ENCODE measurements around the gene TPK1. TPM values are rescaled to one million over a fixed set of nuclear protein-coding genes. Genes with fewer than 3 reads are reported as not detected.

TPK1 gene
- total and polyA plus RNA-seq, 4 donors = 5.3 to 16.8 (median 15.9) TPM

DNA sequence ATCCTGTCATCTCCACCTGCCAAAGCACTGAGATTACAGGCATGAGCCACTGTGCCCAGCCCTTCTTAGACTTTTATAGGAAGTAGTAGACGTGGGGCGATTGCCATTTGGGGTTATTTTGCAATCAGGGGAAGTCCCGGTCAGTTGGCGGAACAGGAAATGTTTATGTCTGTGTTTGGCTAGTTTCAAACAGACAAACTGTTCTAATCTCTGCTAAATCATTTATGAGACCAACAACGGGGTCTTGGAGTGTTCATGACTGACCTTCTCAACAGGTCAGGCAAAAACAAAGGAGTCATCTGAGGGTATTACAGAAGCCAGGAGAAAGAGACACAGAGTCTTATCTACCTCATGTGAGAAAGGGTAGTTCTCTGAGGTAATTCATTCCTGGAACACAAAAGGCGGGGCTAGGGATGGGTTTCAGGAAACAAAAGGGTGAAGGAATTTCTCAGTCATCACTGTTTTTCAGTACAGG lies 6.6 kb upstream of the TPK1 start:
- 9 to 13% methylated on average over 6 of the region's 6 CpGs for WGBS, 2 donors
- no peaks in the 10 kb centered on the region for H3K36me3 ChIP-seq (ENCODE audit: control insufficient read depth in 4 of 4, insufficient read depth in 4 of 4, low read length in 4 of 4)
- H3K9ac ChIP-seq (ENCODE audit: insufficient read depth in 1 of 2, low read length in 2 of 2) = no peak overlapping the region
- peaks cover 0 to 4% (median 0%) of the 10 kb centered on the region in 5 donors for H3K4me1 ChIP-seq (ENCODE audit: control insufficient read depth in 5 of 5, insufficient read depth in 5 of 5, low read length in 5 of 5)
- DNase-seq (peak; percentile 31 to 44 (median 43)), ATAC-seq (ENCODE audit: insufficient read depth, low FRiP score) (peak; percentile 92)
- no peak for TF ChIP-seq CTCF (IDR thresholded peaks at IDR 0.05; ENCODE audit: control extremely low read depth, extremely low read depth)
- H3K27ac ChIP-seq (ENCODE audit: low read depth in 1 of 2, low read length in 1 of 2) = peak overlapping the region in 1 of 2 donors; percentile 88
- peaks cover 0 to 2% (median 0%) of the 10 kb centered on the region in 4 donors for H3K9me3 ChIP-seq (ENCODE audit: control insufficient read depth in 4 of 4, insufficient read depth in 3 of 4, low read length in 3 of 4)
- H3K4me3 ChIP-seq = no peak overlapping the region
- H3K27me3 ChIP-seq (ENCODE audit: control insufficient read depth in 3 of 3, insufficient read depth in 3 of 3, low read length in 2 of 3) = no peaks in the 10 kb centered on the region

- Histone ChIP-seq H3K9ac (ENCODE audit: insufficient read depth in 1 of 2, low read length in 2 of 2) (no peak overlapping the region), H3K4me3 (no peak overlapping the region), H3K9me3 (ENCODE audit: control insufficient read depth in 4 of 4, insufficient read depth in 3 of 4, low read length in 3 of 4) (peaks cover 0 to 2% (median 1%) of the 10 kb centered on the region in 4 donors), H3K27ac (ENCODE audit: low read depth in 1 of 2, low read length in 1 of 2) (peak overlapping the region; percentile 95 to 100), H3K27me3 (ENCODE audit: control insufficient read depth in 3 of 3, insufficient read depth in 3 of 3, low read length in 2 of 3) (no peaks in the 10 kb centered on the region), H3K4me1 (ENCODE audit: control insufficient read depth in 5 of 5, insufficient read depth in 5 of 5, low read length in 5 of 5) (peaks cover 0 to 3% (median 0%) of the 10 kb centered on the region in 5 donors), H3K36me3 (ENCODE audit: control insufficient read depth in 4 of 4, insufficient read depth in 4 of 4, low read length in 4 of 4) (no peaks in the 10 kb centered on the region)
- ATAC-seq (ENCODE audit: insufficient read depth, low FRiP score) = no peak
- WGBS, 2 donors = 97% methylated on average over 12 of the region's 12 CpGs
- TF ChIP-seq CTCF (IDR thresholded peaks at IDR 0.05; ENCODE audit: control extremely low read depth, extremely low read depth) = no peak
- DNase-seq = no peak
These were observed 641 bp upstream of the TPK1 start for GRCh38 chr7:144836545-144836842.

DNA sequence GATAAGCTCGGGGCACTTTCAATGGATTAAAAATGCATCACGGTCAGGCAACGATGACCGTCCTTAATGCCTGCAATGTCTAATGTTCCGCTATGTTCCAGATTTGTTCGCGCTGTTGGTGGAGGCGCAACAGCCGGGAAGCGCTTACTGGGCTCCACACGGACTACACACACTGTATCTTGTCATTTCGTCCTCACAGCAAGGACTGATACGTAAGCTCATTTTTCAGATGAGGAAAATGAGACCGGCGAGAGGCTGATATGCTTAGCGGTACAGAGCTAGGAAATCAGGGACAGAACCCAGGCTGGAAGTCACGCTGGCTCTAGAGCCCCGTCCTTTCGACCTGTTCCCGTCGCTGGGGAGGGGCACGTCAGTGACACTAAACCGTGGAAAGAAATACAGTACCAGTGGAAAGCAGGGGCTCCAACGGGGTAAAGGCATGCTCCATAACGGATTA lies 670 bp downstream of the TPK1 start:
- no peak for TF ChIP-seq CTCF (IDR thresholded peaks at IDR 0.05; ENCODE audit: control extremely low read depth, extremely low read depth)
- Histone ChIP-seq H3K27me3 (ENCODE audit: control insufficient read depth in 3 of 3, insufficient read depth in 3 of 3, low read length in 2 of 3) (no peaks in the 10 kb centered on the region), H3K36me3 (ENCODE audit: control insufficient read depth in 4 of 4, insufficient read depth in 4 of 4, low read length in 4 of 4) (no peaks in the 10 kb centered on the region), H3K4me1 (ENCODE audit: control insufficient read depth in 5 of 5, insufficient read depth in 5 of 5, low read length in 5 of 5) (peaks cover 0 to 3% (median 0%) of the 10 kb centered on the region in 5 donors), H3K4me3 (peak overlapping the region; percentile 60), H3K9me3 (ENCODE audit: control insufficient read depth in 4 of 4, insufficient read depth in 3 of 4, low read length in 3 of 4) (peaks cover 0 to 2% (median 1%) of the 10 kb centered on the region in 4 donors), H3K9ac (ENCODE audit: insufficient read depth in 1 of 2, low read length in 2 of 2) (peak overlapping the region; percentile 65 to 85), H3K27ac (ENCODE audit: low read depth in 1 of 2, low read length in 1 of 2) (peak overlapping the region; percentile 95 to 100)
- ATAC-seq (ENCODE audit: insufficient read depth, low FRiP score) (peak; percentile 41), DNase-seq (peak; percentile 68 to 83 (median 79))
- 0% methylated on average over 25 of the region's 25 CpGs for WGBS, 2 donors

DNA sequence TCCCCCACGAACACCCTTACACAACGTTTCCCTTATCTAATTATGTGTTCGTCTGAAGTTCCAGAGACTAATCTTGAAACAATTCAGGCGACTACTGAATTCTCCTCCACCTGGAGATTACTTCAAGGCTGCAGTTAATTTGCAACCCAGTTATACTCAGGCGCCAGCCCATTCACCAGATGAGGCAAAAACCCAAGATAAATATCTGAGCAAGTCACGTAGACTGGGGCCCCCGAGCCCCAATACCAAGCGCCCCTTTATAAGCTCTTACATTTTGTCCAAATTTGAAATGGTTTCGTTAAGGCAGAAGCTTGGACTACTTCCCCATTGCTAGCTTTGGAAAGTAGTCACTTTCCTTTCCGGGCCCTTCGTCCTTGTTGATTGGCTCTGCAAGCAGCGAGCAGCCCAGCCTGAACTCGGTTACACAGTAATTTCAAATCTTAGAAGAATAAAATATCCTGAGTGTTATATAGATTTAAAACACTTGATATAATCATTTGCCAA lies 1.2 kb downstream of the TPK1 start:
- Histone ChIP-seq H3K9me3 (ENCODE audit: control insufficient read depth in 4 of 4, insufficient read depth in 3 of 4, low read length in 3 of 4) (peaks cover 0 to 2% (median 1%) of the 10 kb centered on the region in 4 donors), H3K4me1 (ENCODE audit: control insufficient read depth in 5 of 5, insufficient read depth in 5 of 5, low read length in 5 of 5) (peaks cover 0 to 3% (median 0%) of the 10 kb centered on the region in 5 donors), H3K36me3 (ENCODE audit: control insufficient read depth in 4 of 4, insufficient read depth in 4 of 4, low read length in 4 of 4) (no peaks in the 10 kb centered on the region), H3K27me3 (ENCODE audit: control insufficient read depth in 3 of 3, insufficient read depth in 3 of 3, low read length in 2 of 3) (no peaks in the 10 kb centered on the region), H3K4me3 (no peak overlapping the region), H3K9ac (ENCODE audit: insufficient read depth in 1 of 2, low read length in 2 of 2) (peak overlapping the region in 1 of 2 donors; percentile 85), H3K27ac (ENCODE audit: low read depth in 1 of 2, low read length in 1 of 2) (peak overlapping the region; percentile 95 to 100)
- TF ChIP-seq CTCF (IDR thresholded peaks at IDR 0.05; ENCODE audit: control extremely low read depth, extremely low read depth) = no peak
- peak; percentile 5 for ATAC-seq (ENCODE audit: insufficient read depth, low FRiP score)
- 25 to 26% methylated on average over 13 of the region's 13 CpGs for WGBS, 2 donors
- no peak for DNase-seq

Data from lung (tissue), 12 donors.